Hepatocyte (in vitro differentiated cells): ENCODE measurements around the gene MEIKIN.

Experiments
- EZH2 ChIP-seq: fragments of 200-600 bp; sonication (generic); IDR thresholded peaks from 2 replicates; pipeline ENCODE4 v1.6.1; 2016; ENCODE audit warnings: antibody characterized with exemption, mild to moderate bottlenecking, borderline replicate concordance
- EZH2phosphoT487 ChIP-seq: fragments of 200-600 bp; sonication (generic); IDR thresholded peaks from one replicate; pipeline ENCODE4 v1.6.1; 2018; ENCODE audit warnings: antibody characterized with exemption, mild to moderate bottlenecking, low read depth, moderate library complexity; ENCODE audit not compliant: unreplicated experiment, severe bottlenecking
- TF ChIP-seq, protein P1 (sequence below): fragments of 200-600 bp; sonication (generic); IDR thresholded peaks from 2 replicates; pipeline ENCODE4 v1.5.1; 2016; ENCODE audit warnings: antibody characterized with exemption, mild to moderate bottlenecking; ENCODE audit not compliant: poor library complexity

DNA sequence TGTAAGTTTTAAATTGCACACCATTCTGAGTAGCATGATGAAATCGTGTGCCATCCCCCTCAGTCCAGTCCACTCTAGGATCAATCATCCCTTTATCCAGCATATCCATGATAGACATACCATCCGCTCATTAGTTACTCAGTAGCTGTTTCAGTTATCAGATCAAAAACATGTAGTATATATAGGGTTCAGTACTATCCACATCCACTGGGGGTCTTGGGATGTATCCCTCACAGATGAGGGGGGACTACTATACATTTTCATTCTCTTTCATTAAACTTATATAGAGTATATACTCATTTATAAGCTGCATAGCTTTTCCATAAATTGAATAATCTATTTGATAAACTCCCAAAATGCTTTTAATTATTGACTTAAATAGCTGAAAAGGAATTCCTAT is 67.6 kb downstream of the MEIKIN start:
- TF ChIP-seq, protein P1, sequence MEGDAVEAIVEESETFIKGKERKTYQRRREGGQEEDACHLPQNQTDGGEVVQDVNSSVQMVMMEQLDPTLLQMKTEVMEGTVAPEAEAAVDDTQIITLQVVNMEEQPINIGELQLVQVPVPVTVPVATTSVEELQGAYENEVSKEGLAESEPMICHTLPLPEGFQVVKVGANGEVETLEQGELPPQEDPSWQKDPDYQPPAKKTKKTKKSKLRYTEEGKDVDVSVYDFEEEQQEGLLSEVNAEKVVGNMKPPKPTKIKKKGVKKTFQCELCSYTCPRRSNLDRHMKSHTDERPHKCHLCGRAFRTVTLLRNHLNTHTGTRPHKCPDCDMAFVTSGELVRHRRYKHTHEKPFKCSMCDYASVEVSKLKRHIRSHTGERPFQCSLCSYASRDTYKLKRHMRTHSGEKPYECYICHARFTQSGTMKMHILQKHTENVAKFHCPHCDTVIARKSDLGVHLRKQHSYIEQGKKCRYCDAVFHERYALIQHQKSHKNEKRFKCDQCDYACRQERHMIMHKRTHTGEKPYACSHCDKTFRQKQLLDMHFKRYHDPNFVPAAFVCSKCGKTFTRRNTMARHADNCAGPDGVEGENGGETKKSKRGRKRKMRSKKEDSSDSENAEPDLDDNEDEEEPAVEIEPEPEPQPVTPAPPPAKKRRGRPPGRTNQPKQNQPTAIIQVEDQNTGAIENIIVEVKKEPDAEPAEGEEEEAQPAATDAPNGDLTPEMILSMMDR: no peak
- no peak for TF ChIP-seq EZH2phosphoT487
- TF ChIP-seq EZH2: no peak
